OCI-LY7 (cell line): Measurements from ENCODE around the gene CLEC2B. TPM values are rescaled to one million over a fixed set of nuclear protein-coding genes. Genes with fewer than 3 reads are reported as not detected.

Source experiments
- BruUV-seq: library from RNA; stranded (reverse); fragments of 400-500 nt; replicated peaks from 2 replicates; lab custom pipeline; 2021; lab: Mats Ljungman, UMichigan
- CTCF ChIA-PET: fragments of 300-600 bp; sonication (Branson Sonifier 250); formaldehyde crosslinking; loops from one replicate; lab custom pipeline; 2022; ENCODE audit warnings: antibody characterized with exemption; ENCODE audit not compliant: unreplicated experiment; lab: Charles Lee
- POLR2A ChIA-PET: fragments of 300-600 bp; sonication (Branson Sonifier 250); formaldehyde crosslinking; loops from one replicate; lab custom pipeline; 2022; ENCODE audit warnings: antibody characterized with exemption; lab: Charles Lee
- DNase-seq: peaks from one replicate; pipeline ENCODE4 v3.0.0-alpha.2; 2015; ENCODE audit warnings: low spot score
- H2AFZ ChIP-seq: fragments of 200-600 bp; sonication (generic), shearing (Covaris generic); 2 replicates; pipeline ENCODE4 v1.6.1; 2014; ENCODE audit warnings: mild to moderate bottlenecking, antibody characterized with exemption, low read length, moderate library complexity
- H3K27ac ChIP-seq: fragments of 200-600 bp; sonication (generic); 2 replicates; pipeline ENCODE4 v1.5.1; 2014; ENCODE audit warnings: mixed run types, low read depth, mild to moderate bottlenecking, moderate library complexity, low read length, inconsistent platforms; ENCODE audit not compliant: poor library complexity, severe bottlenecking
- H3K36me3 ChIP-seq: fragments of 200-600 bp; sonication (generic); 2 replicates; pipeline ENCODE4 v1.6.1; 2014; ENCODE audit warnings: mild to moderate bottlenecking, antibody characterized with exemption, low read length, moderate library complexity, mixed read lengths; ENCODE audit not compliant: insufficient read depth
- H3K4me1 ChIP-seq: fragments of 200-600 bp; sonication (generic); 2 replicates; pipeline ENCODE4 v1.5.1; 2014; ENCODE audit warnings: mild to moderate bottlenecking, low read length; ENCODE audit not compliant: insufficient read depth, poor library complexity, severe bottlenecking
- H3K4me2 ChIP-seq: fragments of 200-600 bp; sonication (generic); 2 replicates; pipeline ENCODE4 v1.6.1; 2014; ENCODE audit warnings: mild to moderate bottlenecking, low read length
- H3K4me3 ChIP-seq: fragments of 200-600 bp; sonication (generic); 2 replicates; pipeline ENCODE4 v1.5.1; 2014; ENCODE audit warnings: mild to moderate bottlenecking, low read depth, low read length; ENCODE audit not compliant: poor library complexity, severe bottlenecking
- H3K79me2 ChIP-seq: fragments of 200-600 bp; sonication (generic); 2 replicates; pipeline ENCODE4 v1.6.1; 2016; ENCODE audit warnings: low read depth, mild to moderate bottlenecking, low read length, moderate library complexity, mixed read lengths; ENCODE audit not compliant: insufficient read depth
- H3K9me2 ChIP-seq: fragments of 200-600 bp; sonication (generic); 2 replicates; pipeline ENCODE4 v1.6.1; 2016; ENCODE audit warnings: mild to moderate bottlenecking, low read length, mixed read lengths; ENCODE audit not compliant: insufficient read depth
- H3K9me3 ChIP-seq: fragments of 200-600 bp; sonication (generic); 2 replicates; pipeline ENCODE4 v1.6.1; 2014; ENCODE audit warnings: mild to moderate bottlenecking, mixed run types, low read length, mixed read lengths
- H4K20me1 ChIP-seq: fragments of 200-600 bp; sonication (generic); 2 replicates; pipeline ENCODE4 v1.6.1; 2014; ENCODE audit warnings: mild to moderate bottlenecking, antibody characterized with exemption, low read length, moderate library complexity, mixed read lengths; ENCODE audit not compliant: insufficient read depth
- EZH2phosphoT487 ChIP-seq: fragments of 200-600 bp; sonication (generic); IDR thresholded peaks from 2 replicates; pipeline ENCODE4 v1.6.1; 2018; ENCODE audit warnings: low read depth, borderline replicate concordance, mild to moderate bottlenecking, mixed run types, antibody characterized with exemption, low read length, moderate library complexity, mixed read lengths
- intact Hi-C: fragments of 100-400 bp; cut with micrococcal nuclease; formaldehyde crosslinking; loops from one replicate; pipeline ENCODE4 v1.10.0; 2022; ENCODE audit not compliant: unreplicated experiment
- total RNA-seq, 2 experiments: library from RNA; depleted of rRNA in 1 of 2; stranded (reverse); fragments of >200 nt in 1 of 2; shearing (Covaris generic) in 1 of 2; gene quantifications; 2 replicates each; pipeline ENCODE4 v1.2.3, GENCODE V29; 2014 to 2022
- TF ChIP-seq, protein P1 (sequence below): fragments of 200-600 bp; sonication (generic); conservative IDR thresholded peaks from 2 replicates; pipeline ENCODE4 v1.5.1; 2014; ENCODE audit warnings: mild to moderate bottlenecking, antibody characterized with exemption, low read length, moderate library complexity, mixed read lengths

The CLEC2B gene
- total RNA-seq, 2 experiments from 2014 or later, result 2.2 to 2.3 TPM

DNA sequence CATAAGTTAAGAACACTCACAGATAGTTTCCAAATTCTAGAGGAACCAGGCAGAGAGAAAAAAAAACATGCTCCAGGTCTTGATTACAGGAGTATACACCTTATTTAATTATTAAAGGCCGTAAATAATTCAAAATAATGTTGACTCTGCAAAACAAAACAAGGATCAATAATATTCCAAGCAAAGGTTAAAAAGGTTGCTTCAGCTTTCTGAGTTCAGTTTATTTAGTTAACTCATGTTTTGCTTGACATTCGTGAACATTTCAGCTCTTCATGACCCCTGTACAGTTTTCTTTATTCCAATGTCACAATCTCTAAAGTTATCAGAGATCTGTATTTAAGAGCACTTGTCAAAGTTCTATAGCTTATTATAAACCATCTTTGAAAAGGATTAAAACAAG lies 31.8 kb upstream of the CLEC2B start:
- Histone ChIP-seq H3K9me3 (0 out of 2 replicates have a peak, but pooled peaks cover 6% of the 10 kb centered on the region), H3K9me2 (no peaks in the 10 kb centered on the region), H3K4me2 (no peak overlapping the region), H3K4me1 (no peaks in the 10 kb centered on the region), H4K20me1 (no peaks in the 10 kb centered on the region), H2AFZ (no peak overlapping the region), H3K36me3 (no peaks in the 10 kb centered on the region), H3K27ac (no peak overlapping the region), H3K79me2 (no peaks in the 10 kb centered on the region), H3K4me3 (no peak overlapping the region)
- ChIA-PET POLR2A (no interaction called here), CTCF (no interaction called here)
- DNase-seq, result no peak
- intact Hi-C loops, result no loop called here
- BruUV-seq, result no TSS peak
- no peak for TF ChIP-seq EZH2phosphoT487
- TF ChIP-seq, protein P1, sequence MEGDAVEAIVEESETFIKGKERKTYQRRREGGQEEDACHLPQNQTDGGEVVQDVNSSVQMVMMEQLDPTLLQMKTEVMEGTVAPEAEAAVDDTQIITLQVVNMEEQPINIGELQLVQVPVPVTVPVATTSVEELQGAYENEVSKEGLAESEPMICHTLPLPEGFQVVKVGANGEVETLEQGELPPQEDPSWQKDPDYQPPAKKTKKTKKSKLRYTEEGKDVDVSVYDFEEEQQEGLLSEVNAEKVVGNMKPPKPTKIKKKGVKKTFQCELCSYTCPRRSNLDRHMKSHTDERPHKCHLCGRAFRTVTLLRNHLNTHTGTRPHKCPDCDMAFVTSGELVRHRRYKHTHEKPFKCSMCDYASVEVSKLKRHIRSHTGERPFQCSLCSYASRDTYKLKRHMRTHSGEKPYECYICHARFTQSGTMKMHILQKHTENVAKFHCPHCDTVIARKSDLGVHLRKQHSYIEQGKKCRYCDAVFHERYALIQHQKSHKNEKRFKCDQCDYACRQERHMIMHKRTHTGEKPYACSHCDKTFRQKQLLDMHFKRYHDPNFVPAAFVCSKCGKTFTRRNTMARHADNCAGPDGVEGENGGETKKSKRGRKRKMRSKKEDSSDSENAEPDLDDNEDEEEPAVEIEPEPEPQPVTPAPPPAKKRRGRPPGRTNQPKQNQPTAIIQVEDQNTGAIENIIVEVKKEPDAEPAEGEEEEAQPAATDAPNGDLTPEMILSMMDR, result no peak

DNA sequence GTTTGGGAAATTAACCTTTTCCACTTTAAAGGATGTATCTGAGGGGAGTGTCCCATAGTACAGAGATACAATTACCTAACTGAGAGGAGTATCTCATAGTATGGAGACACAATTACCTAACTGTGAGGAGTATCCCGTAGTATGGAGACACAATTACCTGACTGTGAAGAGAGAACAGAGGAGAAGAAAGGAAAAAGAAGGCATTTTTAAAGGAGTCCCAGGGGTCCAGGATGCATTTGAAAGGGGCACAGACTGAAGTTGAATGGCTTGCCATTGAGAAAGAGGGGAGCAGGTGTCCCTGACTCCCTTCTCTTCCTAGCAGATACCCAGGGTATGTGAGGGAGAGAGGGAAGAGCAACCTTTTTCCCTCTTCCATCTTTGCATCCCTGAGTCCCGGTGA lies 30.1 kb upstream of the CLEC2B start:
- Histone ChIP-seq H3K4me1 (no peaks in the 10 kb centered on the region), H3K79me2 (no peaks in the 10 kb centered on the region), H4K20me1 (no peaks in the 10 kb centered on the region), H3K27ac (no peak overlapping the region), H2AFZ (no peak overlapping the region), H3K9me2 (no peaks in the 10 kb centered on the region), H3K4me2 (no peak overlapping the region), H3K9me3 (0 out of 2 replicates have a peak, but pooled peaks cover 6% of the 10 kb centered on the region), H3K36me3 (no peaks in the 10 kb centered on the region), H3K4me3 (no peak overlapping the region)
- no peak for TF ChIP-seq EZH2phosphoT487
- TF ChIP-seq, protein P1, result no peak
- DNase-seq, result no peak
- ChIA-PET POLR2A (no interaction called here), CTCF (no interaction called here)
- intact Hi-C loops, result no loop called here
- no TSS peak for BruUV-seq

DNA sequence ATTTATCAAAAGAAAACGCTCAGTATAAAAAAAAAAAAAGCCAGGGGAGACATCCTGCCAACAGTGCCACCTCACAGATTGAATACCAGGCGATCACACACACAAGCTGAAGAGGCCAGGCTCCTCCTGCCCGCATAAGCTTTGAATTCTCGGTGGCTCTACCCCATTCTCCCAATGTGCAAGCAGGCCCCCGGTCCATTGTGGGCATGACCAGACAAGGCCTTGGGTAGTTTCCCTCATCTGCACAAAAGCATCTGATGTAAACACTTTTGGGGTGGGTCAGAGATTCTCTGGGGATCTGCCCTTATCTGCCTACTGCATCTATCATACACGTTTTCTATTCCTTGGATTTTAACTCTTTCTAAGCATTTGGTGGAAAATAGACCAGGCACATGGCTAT lies 28.4 kb upstream of the CLEC2B start:
- intact Hi-C loops, result no loop called here
- no peaks in the 10 kb centered on the region for H3K36me3 ChIP-seq
- H3K4me3 ChIP-seq, result no peak overlapping the region
- ChIA-PET POLR2A (no interaction called here), CTCF (no interaction called here)
- H3K9me3 ChIP-seq, result 0 out of 2 replicates have a peak, but pooled peaks cover 1% of the 10 kb centered on the region
- DNase-seq, result no peak
- H3K27ac ChIP-seq, result no peak overlapping the region
- no peaks in the 10 kb centered on the region for H3K9me2 ChIP-seq
- H3K4me1 ChIP-seq, result no peaks in the 10 kb centered on the region
- H4K20me1 ChIP-seq, result no peaks in the 10 kb centered on the region
- no peak overlapping the region for H2AFZ ChIP-seq
- no peaks in the 10 kb centered on the region for H3K79me2 ChIP-seq
- no peak overlapping the region for H3K4me2 ChIP-seq
- no TSS peak for BruUV-seq
- TF ChIP-seq, protein P1, result no peak
- no peak for TF ChIP-seq EZH2phosphoT487
